Sigmoid colon (tissue), 4 donors: ENCODE results near the gene SMYD3.

Source experiments
- EP300 ChIP-seq, 4 donors: sonication (generic); formaldehyde crosslinking; IDR thresholded peaks; one replicate each; pipeline ENCODE4 v1.6.1; 2017; ENCODE audit warnings: antibody characterized with exemption in 4 of 4
- POLR2A ChIP-seq, 2 donors: fragments of 450-650 bp; IDR thresholded peaks; one replicate each; pipeline ENCODE4 v1.6.1; 2016; ENCODE audit warnings: antibody characterized with exemption in 2 of 2, mild to moderate bottlenecking in 2 of 2, moderate library complexity in 2 of 2
- POLR2AphosphoS5 ChIP-seq, 4 donors: sonication (generic); formaldehyde crosslinking; IDR thresholded peaks; one replicate each; pipeline ENCODE4 v1.6.1; 2017; ENCODE audit warnings: antibody characterized with exemption in 4 of 4
- TF ChIP-seq, protein P1 (sequence below), 4 experiments: fragments of 450-650 bp in 3 of 4; fragments of 200-600 bp in 1 of 4; IDR thresholded peaks; one replicate each; pipeline ENCODE4 v1.5.1; 2016 to 2019; ENCODE audit warnings: antibody characterized with exemption in 4 of 4, mild to moderate bottlenecking in 3 of 4, moderate library complexity in 2 of 4

DNA sequence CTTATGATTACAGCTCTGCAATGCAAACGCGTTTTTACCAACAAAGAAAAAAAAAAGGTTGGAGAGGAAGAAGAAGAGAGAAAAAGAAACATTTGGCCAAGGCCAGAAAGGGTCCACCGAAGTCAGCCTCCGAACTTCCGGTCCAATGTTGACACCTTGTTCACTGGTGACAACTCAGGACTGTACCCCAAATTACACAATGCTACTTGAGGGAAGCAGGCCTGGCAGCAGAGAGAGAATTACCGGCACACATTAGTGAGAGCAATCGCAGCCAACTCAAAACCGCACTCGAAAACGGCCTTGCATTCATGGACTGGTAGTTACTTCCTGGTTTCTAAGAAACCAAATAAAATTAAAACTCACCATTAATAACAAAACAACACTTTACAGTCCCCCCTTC is 699.8 kb downstream of the SMYD3 start:
- TF ChIP-seq POLR2A (IDR thresholded peaks at IDR 0.05) (no peak), EP300 (IDR thresholded peaks at IDR 0.05) (no peak), POLR2AphosphoS5 (IDR thresholded peaks at IDR 0.05) (no peak)
- TF ChIP-seq, protein P1, sequence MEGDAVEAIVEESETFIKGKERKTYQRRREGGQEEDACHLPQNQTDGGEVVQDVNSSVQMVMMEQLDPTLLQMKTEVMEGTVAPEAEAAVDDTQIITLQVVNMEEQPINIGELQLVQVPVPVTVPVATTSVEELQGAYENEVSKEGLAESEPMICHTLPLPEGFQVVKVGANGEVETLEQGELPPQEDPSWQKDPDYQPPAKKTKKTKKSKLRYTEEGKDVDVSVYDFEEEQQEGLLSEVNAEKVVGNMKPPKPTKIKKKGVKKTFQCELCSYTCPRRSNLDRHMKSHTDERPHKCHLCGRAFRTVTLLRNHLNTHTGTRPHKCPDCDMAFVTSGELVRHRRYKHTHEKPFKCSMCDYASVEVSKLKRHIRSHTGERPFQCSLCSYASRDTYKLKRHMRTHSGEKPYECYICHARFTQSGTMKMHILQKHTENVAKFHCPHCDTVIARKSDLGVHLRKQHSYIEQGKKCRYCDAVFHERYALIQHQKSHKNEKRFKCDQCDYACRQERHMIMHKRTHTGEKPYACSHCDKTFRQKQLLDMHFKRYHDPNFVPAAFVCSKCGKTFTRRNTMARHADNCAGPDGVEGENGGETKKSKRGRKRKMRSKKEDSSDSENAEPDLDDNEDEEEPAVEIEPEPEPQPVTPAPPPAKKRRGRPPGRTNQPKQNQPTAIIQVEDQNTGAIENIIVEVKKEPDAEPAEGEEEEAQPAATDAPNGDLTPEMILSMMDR (IDR thresholded peaks at IDR 0.05), result no peak
